ENCODE data around the gene GMIP. TPM values are rescaled to one million over a fixed set of nuclear protein-coding genes. Genes with fewer than 3 reads are reported as not detected.

Gene GMIP
- total and polyA plus RNA-seq, 11 donors: 1.1 to 21.7 (median 2.5) TPM

DNA sequence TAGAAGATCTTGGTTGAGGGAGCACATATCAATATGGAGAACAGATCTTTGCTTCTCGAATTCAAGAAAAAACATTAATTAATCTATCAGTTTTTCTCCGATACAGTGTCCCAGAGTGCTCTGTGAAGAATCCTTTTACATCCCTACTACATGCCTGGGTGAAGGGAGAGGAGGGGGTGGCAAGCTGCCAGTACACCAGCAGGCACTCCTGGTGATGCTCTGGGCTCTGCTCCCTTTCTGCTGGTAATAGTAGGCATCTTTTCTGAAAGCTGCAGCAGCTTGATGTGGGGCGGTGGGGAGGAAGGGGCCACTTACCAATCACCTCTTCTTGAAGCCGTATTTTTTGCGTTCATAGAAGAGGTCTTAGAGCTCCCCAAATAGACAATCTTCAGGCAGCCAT is 55.7 kb downstream of the GMIP start:
- peaks cover 0 to 18% (median 0%) of the 10 kb centered on the region in 12 donors for H3K4me1 ChIP-seq
- H3K27ac ChIP-seq: no peak overlapping the region
- H3K36me3 ChIP-seq: no peaks in the 10 kb centered on the region
- ATAC-seq (no peak), DNase-seq (no peak)
- no peaks in the 10 kb centered on the region for H3K9me3 ChIP-seq
- 83 to 92% (median 90%) methylated on average over 5 of the region's 5 CpGs for WGBS, 4 donors
- intact Hi-C loops (cut with DNase I): no loop called here
- H3K27me3 ChIP-seq: no peaks in the 10 kb centered on the region
- H3K4me3 ChIP-seq: no peak overlapping the region
- TF ChIP-seq CTCF (IDR thresholded peaks at IDR 0.05) (no peak), POLR2A (IDR thresholded peaks at IDR 0.05) (no peak)

- H3K27ac ChIP-seq: no peak overlapping the region
- H3K4me3 ChIP-seq: no peak overlapping the region
- WGBS, 4 donors: 85 to 89% (median 88%) methylated on average over 6 of the region's 6 CpGs
- no peaks in the 10 kb centered on the region for H3K36me3 ChIP-seq
- ATAC-seq (no peak), DNase-seq (no peak)
- no peaks in the 10 kb centered on the region for H3K4me1 ChIP-seq
- no peaks in the 10 kb centered on the region for H3K27me3 ChIP-seq
- H3K9me3 ChIP-seq: no peaks in the 10 kb centered on the region
- TF ChIP-seq CTCF (IDR thresholded peaks at IDR 0.05) (no peak), POLR2A (IDR thresholded peaks at IDR 0.05) (no peak)
- intact Hi-C loops (cut with DNase I): no loop called here
These were observed 59.1 kb downstream of the GMIP start for GRCh38 chr19:19584356-19584755.

GRCh38 chr19:19582471-19582870 is 61.0 kb downstream of the GMIP start:
- no peak for TF ChIP-seq CTCF (IDR thresholded peaks at IDR 0.05)
- TF ChIP-seq POLR2A (IDR thresholded peaks at IDR 0.05): no peak
- intact Hi-C loops (cut with DNase I): no loop called here
- no peak for ATAC-seq

GRCh38 chr19:19581391-19581790 is 62.1 kb downstream of the GMIP start:
- H3K9me3 ChIP-seq: no peaks in the 10 kb centered on the region
- intact Hi-C loops (cut with DNase I): no loop called here
- 70 to 83% (median 76%) methylated on average over 7 to 13 of the region's 13 CpGs for WGBS, 4 donors
- H3K27ac ChIP-seq: no peak overlapping the region
- ATAC-seq (no peak), DNase-seq (no peak)
- no peaks in the 10 kb centered on the region for H3K36me3 ChIP-seq
- no peak overlapping the region for H3K4me3 ChIP-seq
- H3K27me3 ChIP-seq: no peaks in the 10 kb centered on the region
- TF ChIP-seq CTCF (IDR thresholded peaks at IDR 0.05): no peak
- no peak for TF ChIP-seq POLR2A (IDR thresholded peaks at IDR 0.05)
- no peaks in the 10 kb centered on the region for H3K4me1 ChIP-seq

More at GRCh38 chr19:19582471-19582870, 61.0 kb downstream of the GMIP start:
- Histone ChIP-seq H3K9me3 (no peaks in the 10 kb centered on the region), H3K36me3 (no peaks in the 10 kb centered on the region), H3K4me3 (no peak overlapping the region), H3K4me1 (no peaks in the 10 kb centered on the region), H3K27ac (no peak overlapping the region), H3K27me3 (no peaks in the 10 kb centered on the region)
- 86 to 92% (median 86%) methylated on average over 6 of the region's 6 CpGs for WGBS, 4 donors
- DNase-seq: no peak

Measured in heart left ventricle (tissue), 16 donors.